NCI-H1092 treated with DMSO at 0.1 percent for 48 hours (cell line): ENCODE measurements around the gene EPHB2.

Source experiments
- DNase-seq: peaks from one replicate; lab custom pipeline; 2025; lab: John Stamatoyannopoulos, UW

The EPHB2 gene

DNA sequence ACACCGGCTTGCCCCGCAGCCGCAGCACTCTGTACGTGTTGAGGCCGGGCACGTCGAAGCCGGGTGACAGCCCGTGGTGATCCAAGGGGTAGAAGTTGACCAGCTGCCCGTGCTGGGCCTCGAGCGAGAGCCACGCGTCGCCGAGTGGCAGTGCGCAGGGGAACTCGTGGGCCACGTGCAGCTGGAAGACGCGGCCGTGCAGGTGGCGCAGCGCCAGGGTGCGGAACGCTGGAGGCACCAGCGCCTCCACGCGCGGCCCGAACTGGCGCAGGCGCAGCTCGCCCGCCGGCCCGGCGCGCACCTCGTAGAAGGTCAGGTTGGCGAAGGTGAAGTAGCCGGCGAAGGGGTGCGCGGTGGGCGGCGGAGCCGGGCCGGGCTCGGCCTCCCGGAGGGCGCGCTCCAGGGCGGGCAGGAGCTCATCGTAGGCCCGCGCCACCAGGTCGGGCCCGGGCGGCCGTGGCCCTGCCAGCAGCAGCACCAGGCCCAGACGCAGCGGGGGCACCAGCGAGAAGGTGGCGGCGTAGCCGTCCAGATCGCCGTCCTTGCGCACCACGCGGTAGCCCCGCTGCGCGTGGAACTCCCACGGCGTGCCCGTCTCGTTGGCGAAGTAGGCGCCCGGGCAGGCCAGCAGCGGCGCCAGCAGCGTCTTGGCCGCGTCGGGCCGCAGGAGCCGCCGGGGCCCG is 242.6 kb downstream of the EPHB2 start:
- no peak for DNase-seq

- DNase-seq, result no peak
These were observed 243.1 kb downstream of the EPHB2 start for GRCh38 chr1:22953740-22954141.

DNA sequence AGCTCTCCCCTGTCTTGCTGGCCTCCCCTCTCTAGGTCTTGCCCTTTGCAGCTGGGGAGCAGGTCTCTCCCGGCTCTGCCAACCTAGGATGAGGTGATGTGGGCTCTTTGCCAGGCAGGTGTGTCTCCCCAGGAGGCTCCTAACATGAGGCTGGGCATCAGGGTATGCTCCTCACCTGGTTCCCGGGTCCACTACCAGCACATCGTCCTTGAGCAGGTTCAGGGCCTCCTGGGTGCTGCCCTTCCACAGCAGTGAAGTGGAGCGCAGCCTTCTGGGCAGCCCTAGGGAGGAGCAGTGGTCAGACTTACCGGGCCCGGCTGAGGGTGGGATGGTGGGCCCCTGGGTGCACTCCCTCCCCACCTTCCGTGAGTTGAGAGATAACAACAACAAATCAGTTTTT is 244.5 kb downstream of the EPHB2 start:
- DNase-seq, result no peak

DNA sequence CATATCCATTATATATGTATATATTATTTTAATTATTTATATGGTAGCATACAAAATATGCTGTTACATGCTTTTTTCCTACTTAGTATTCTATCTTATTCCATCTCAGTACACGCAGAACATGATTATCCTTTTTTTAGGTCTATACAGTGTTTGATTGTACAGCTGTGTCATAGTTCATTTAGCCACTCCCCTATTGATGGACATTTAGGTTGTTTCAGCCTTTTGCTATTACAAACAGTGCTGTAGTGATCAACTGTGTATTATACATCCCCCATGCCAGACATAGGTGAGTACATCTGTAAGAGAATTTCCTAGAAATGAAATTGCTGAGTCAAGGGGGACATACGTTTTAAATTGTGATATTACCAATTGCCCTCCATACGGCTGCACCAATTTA is 246.4 kb downstream of the EPHB2 start:
- DNase-seq, result no peak

DNA sequence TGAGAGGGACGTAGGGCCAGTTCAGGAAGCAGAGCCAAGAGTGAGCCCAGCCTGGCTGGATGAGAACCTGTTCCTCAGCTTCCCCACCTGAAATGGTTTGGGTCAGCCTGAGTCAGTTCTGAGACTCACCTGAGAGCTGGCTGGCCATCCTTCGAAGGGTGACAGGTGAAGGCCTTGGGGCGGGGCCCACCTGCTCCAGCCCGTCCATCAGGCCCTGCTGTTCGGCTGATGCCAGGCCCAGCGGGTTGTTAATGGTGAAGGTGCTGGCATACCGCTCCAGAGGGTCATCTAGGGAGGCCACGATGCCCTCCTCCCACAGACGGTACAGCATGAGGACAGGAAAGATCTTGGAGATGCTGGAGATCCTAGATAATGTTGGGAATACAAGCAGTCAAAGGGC is 247.9 kb downstream of the EPHB2 start:
- DNase-seq, result no peak

DNA sequence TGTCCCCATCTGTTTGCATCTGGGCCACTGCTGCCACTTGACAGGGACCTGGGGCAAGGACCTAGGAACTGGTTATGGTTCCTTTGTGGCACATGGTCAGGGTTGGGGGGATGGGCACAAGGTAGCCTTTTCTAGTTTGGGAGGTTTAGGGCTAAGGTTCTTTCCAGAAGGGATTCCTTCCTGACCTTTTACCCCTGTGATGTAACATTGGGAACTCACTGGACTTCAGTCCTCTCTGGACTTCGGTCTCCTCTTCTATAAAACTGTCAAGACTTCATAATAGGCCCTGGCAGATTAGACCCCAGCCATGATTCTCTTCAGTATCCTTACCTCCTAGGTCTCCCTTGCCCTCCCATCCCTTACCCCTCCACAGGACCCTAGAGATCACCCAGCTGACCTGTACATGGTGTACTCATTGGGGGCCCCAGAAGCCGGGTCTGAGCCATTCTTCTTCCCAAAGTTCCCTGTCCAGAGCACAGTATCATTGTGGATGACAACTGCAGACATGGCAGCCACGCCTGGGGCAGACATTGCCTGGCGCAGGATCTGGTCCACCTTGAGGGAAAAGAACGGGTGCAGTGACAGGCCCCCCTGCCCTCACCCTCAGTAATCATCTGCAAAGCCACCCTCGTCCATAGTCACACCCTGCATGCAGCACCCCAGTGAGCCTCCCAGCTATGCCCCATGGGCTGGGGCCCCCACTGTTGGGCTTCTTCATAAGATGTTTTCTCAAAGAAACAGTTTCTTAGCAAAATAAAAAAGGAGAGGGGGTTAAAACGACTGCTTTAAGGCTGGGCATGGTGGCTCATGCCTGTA is 249.1 kb downstream of the EPHB2 start:
- DNase-seq, result no peak

- DNase-seq, result no peak
These were observed 251.9 kb downstream of the EPHB2 start for GRCh38 chr1:22962558-22962957.

- no peak for DNase-seq
These were observed 252.5 kb downstream of the EPHB2 start for GRCh38 chr1:22963044-22963677.

DNA sequence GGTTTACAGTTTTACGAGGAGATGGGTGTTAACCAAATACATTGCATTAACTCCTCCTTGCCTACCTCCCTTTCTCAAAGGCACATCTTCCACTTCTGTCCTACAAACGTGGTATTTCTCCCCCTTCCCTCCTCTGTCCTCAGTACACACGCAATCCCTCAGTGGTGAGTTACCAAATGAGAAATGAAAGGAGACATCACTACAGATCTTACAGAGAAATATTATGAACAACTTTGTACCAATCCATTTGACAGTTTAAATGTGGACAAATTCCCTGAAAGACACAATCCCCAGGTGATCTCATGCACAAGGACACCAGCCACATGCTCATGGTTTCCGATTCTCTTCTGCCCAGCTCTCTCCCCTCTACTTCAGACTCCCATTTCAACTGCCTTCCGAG is 255.7 kb downstream of the EPHB2 start:
- DNase-seq, result no peak

GRCh38 chr1:22967833-22968232 is 257.2 kb downstream of the EPHB2 start:
- peak; percentile 13 for DNase-seq

DNA sequence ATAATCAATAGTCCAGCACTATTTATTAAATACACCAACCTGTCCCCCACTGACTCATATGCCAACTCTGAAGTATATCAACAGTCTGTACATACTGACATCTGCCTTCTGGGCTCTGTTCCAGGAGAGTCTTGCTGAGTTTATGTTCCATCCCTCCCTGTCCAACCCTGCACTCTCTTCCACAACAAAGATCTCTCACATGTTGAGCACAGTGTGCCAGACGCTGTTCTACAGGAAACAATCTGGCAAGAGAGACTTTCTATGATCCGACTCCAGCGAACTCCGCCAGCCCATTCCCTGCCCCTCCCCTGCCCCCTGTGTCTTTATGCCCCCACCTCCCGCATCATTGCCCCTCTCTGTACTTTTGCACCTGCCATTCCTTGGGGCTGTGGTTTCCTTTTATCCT is 258.7 kb downstream of the EPHB2 start:
- peak; percentile 96 for DNase-seq

- DNase-seq, result no peak
These were observed 259.5 kb downstream of the EPHB2 start for GRCh38 chr1:22970096-22970495.
